IMR-90 (cell line): ENCODE measurements around the gene CRAMP1. TPM values are rescaled to one million over a fixed set of nuclear protein-coding genes. Genes with fewer than 3 reads are reported as not detected.

Source experiments
- ATAC-seq: fragments of 200-7000 bp; cut with Tn5 transposase; 2 replicates; pipeline ENCODE4 v1.9.1; 2020; ENCODE audit warnings: low read depth, mild to moderate bottlenecking, moderate library complexity
- BruUV-seq: library from RNA; stranded (reverse); fragments of 400-500 nt; replicated peaks from 2 replicates; lab custom pipeline; 2021; lab: Mats Ljungman, UMichigan
- CTCF ChIA-PET: fragments of 300-600 bp; formaldehyde crosslinking; extraction: SDS; loops from one replicate; lab custom pipeline; 2021; ENCODE audit warnings: antibody characterized with exemption; lab: Yijun Ruan, JAX
- POLR2A ChIA-PET: fragments of 300-600 bp; sonication (Branson Sonifier 250); formaldehyde crosslinking; loops from one replicate; lab custom pipeline; 2022; ENCODE audit warnings: antibody characterized with exemption; ENCODE audit not compliant: unreplicated experiment; lab: Charles Lee
- DNase-seq: peaks from one replicate; pipeline ENCODE4 v3.0.0; 2013
- H2AFZ ChIP-seq: replicated peaks from 2 replicates; pipeline ENCODE3; 2013; ENCODE audit warnings: low read length, mild to moderate bottlenecking; ENCODE audit not compliant: poor library complexity
- H2AK5ac ChIP-seq: 2 replicates; pipeline ENCODE4 v1.6.1; 2013; ENCODE audit warnings: low read depth, low read length, inconsistent platforms
- H2AK9ac ChIP-seq: replicated peaks from 2 replicates; pipeline ENCODE3; 2013; ENCODE audit warnings: mild to moderate bottlenecking, low read depth, low read length, moderate library complexity; ENCODE audit not compliant: poor library complexity
- H2BK120ac ChIP-seq: 2 replicates; pipeline ENCODE4 v1.6.1; 2013; ENCODE audit warnings: low read depth, low read length, inconsistent platforms
- H2BK15ac ChIP-seq: 3 replicates; pipeline ENCODE4 v1.6.1; 2013; ENCODE audit warnings: low read depth, low read length, inconsistent platforms
- H2BK20ac ChIP-seq: 2 replicates; pipeline ENCODE4 v1.6.1; 2013; ENCODE audit warnings: low read depth, mild to moderate bottlenecking, inconsistent platforms, low read length, moderate library complexity
- H2BK5ac ChIP-seq: 2 replicates; pipeline ENCODE4 v1.6.1; 2013; ENCODE audit warnings: mild to moderate bottlenecking, low read depth, low read length, inconsistent platforms; ENCODE audit not compliant: poor library complexity, severe bottlenecking
- H3K14ac ChIP-seq: replicated peaks from 2 replicates; pipeline ENCODE4 v1.6.1; 2013; ENCODE audit warnings: low read depth, low read length, inconsistent platforms
- H3K18ac ChIP-seq: 2 replicates; pipeline ENCODE4 v1.6.1; 2013; ENCODE audit warnings: low read depth, low read length, control low read depth
- H3K23ac ChIP-seq: 2 replicates; pipeline ENCODE4 v1.6.1; 2013; ENCODE audit warnings: low read depth, low read length, inconsistent platforms
- H3K27ac ChIP-seq: 2 replicates; pipeline ENCODE4 v1.5.1; 2013; ENCODE audit warnings: mild to moderate bottlenecking, control low read depth, low read length; ENCODE audit not compliant: insufficient read depth
- H3K27me3 ChIP-seq: 2 replicates; pipeline ENCODE4 v1.6.1; 2013; ENCODE audit warnings: low read length; ENCODE audit not compliant: control insufficient read depth, insufficient read depth
- H3K36me3 ChIP-seq: 2 replicates; pipeline ENCODE4 v1.6.1; 2013; ENCODE audit warnings: low read length, mixed read lengths; ENCODE audit not compliant: control insufficient read depth, insufficient read depth
- H3K4ac ChIP-seq: 2 replicates; pipeline ENCODE4 v1.6.1; 2013; ENCODE audit warnings: low read depth, low read length, inconsistent platforms
- H3K4me1 ChIP-seq: 2 replicates; pipeline ENCODE4 v1.6.1; 2013; ENCODE audit warnings: low read length, mixed read lengths; ENCODE audit not compliant: control insufficient read depth, insufficient read depth
- H3K4me2 ChIP-seq: 2 replicates; pipeline ENCODE4 v1.6.1; 2013; ENCODE audit warnings: low read depth, mild to moderate bottlenecking, control low read depth, low read length, moderate library complexity
- H3K4me3 ChIP-seq: 2 replicates; pipeline ENCODE4 v1.5.1; 2013; ENCODE audit warnings: low read depth, mild to moderate bottlenecking, control low read depth, low read length, moderate library complexity; ENCODE audit not compliant: insufficient read depth
- H3K56ac ChIP-seq: 2 replicates; pipeline ENCODE4 v1.6.1; 2013; ENCODE audit warnings: low read length, inconsistent platforms; ENCODE audit not compliant: insufficient read depth; ENCODE audit errors: extremely low read depth
- H3K79me1 ChIP-seq, 2 experiments: 2 replicates each; pipeline ENCODE4 v1.6.1; 2013; ENCODE audit warnings: low read length in 2 of 2, inconsistent platforms in 1 of 2, low read depth in 1 of 2
- H3K9ac ChIP-seq: 2 replicates; pipeline ENCODE4 v1.6.1; 2013; ENCODE audit warnings: low read depth, low read length, control low read depth
- H3K9me1 ChIP-seq: 2 replicates; pipeline ENCODE4 v1.6.1; 2013; ENCODE audit warnings: low read length, inconsistent platforms; ENCODE audit not compliant: insufficient read depth
- H3K9me3 ChIP-seq: 2 replicates; pipeline ENCODE4 v1.6.1; 2013; ENCODE audit warnings: low read length; ENCODE audit not compliant: control insufficient read depth, insufficient read depth
- H4K20me1 ChIP-seq: 2 replicates; pipeline ENCODE4 v1.6.1; 2013; ENCODE audit warnings: low read length, inconsistent platforms; ENCODE audit not compliant: insufficient read depth
- H4K5ac ChIP-seq: 2 replicates; pipeline ENCODE4 v1.6.1; 2013; ENCODE audit warnings: mild to moderate bottlenecking, low read depth, low read length, control low read depth
- H4K8ac ChIP-seq, 2 experiments: 2 replicates each; pipeline ENCODE4 v1.6.1; 2013; ENCODE audit warnings: low read depth in 2 of 2, low read length in 2 of 2, control low read depth in 1 of 2, inconsistent platforms in 1 of 2
- H4K91ac ChIP-seq: 2 replicates; pipeline ENCODE4 v1.6.1; 2013; ENCODE audit warnings: low read depth, low read length, inconsistent platforms; ENCODE audit not compliant: insufficient read depth
- CEBPB ChIP-seq: IDR thresholded peaks from 2 replicates; pipeline ENCODE4 v1.6.1; 2012; ENCODE audit warnings: low read depth, low read length, improper control_type of control experiment
- CHD1 ChIP-seq: IDR thresholded peaks from 2 replicates; pipeline ENCODE4 v1.6.1; 2012; ENCODE audit warnings: low read depth, low read length, improper control_type of control experiment
- CTCF ChIP-seq: conservative IDR thresholded peaks from 2 replicates; pipeline ENCODE4 v1.5.1; 2012; ENCODE audit warnings: mild to moderate bottlenecking, low read depth, low read length, improper control_type of control experiment
- MAFK ChIP-seq: IDR thresholded peaks from 2 replicates; pipeline ENCODE4 v1.6.1; 2012; ENCODE audit warnings: low read depth, low read length, improper control_type of control experiment
- MAZ ChIP-seq: IDR thresholded peaks from 2 replicates; pipeline ENCODE4 v1.6.1; 2012; ENCODE audit warnings: low read depth, mild to moderate bottlenecking, low read length, improper control_type of control experiment, moderate library complexity, borderline replicate concordance
- POLR2A ChIP-seq: IDR thresholded peaks from 2 replicates; pipeline ENCODE4 v1.6.1; 2012; ENCODE audit warnings: mild to moderate bottlenecking, low read depth, low read length
- RAD21 ChIP-seq: IDR thresholded peaks from 2 replicates; pipeline ENCODE4 v1.6.1; 2012; ENCODE audit warnings: low read length, improper control_type of control experiment
- USF2 ChIP-seq: fragments of 150-350 bp; IDR thresholded peaks from 2 replicates; pipeline ENCODE4 v1.6.1; 2017; ENCODE audit warnings: mild to moderate bottlenecking, antibody characterized with exemption, low read length, low read depth
- WGBS, 2 experiments: methylation state at CpG; one replicate each; pipeline versions ENCODE4 v1.1.5 to v1.1.7; 2013; ENCODE audit warnings: missing lambda C conversion rate in 2 of 2; ENCODE audit not compliant: insufficient read length in 1 of 2; ENCODE audit errors: extremely low coverage in 2 of 2; 5-methylcytosine and 5-hydroxymethylcytosine counted together
- dilution Hi-C: fragments of 300-500 bp; cut with HindIII; formaldehyde crosslinking; loops from one replicate; pipeline ENCODE4 v1.14.3; 2018; ENCODE audit warnings: low sequenced_read_pairs; ENCODE audit not compliant: unreplicated experiment
- in situ Hi-C: fragments of 300-500 bp; cut with MboI; formaldehyde crosslinking; loops from 3 replicates; pipeline ENCODE4 v1.14.3; 2019; ENCODE audit warnings: low sequenced_read_pairs, inconsistent platforms, mixed read lengths
- intact Hi-C: fragments of 100-400 bp; cut with micrococcal nuclease; formaldehyde crosslinking; loops from 2 replicates; pipeline ENCODE4 v1.10.0; 2022
- polyA plus RNA-seq, 3 experiments: library from polyadenylated mRNA; depleted of rRNA; stranded (reverse); fragments of >200 nt; gene quantifications; 2 replicates each; pipeline ENCODE4 v1.2.3, GENCODE V29; 2012; ENCODE audit warnings: low replicate concordance in 1 of 3
- total RNA-seq: library from RNA; depleted of rRNA; stranded (reverse); fragments of >200 nt; gene quantifications from 2 replicates; pipeline ENCODE4 v1.2.3, GENCODE V29; 2012

The CRAMP1 gene
- total and polyA plus RNA-seq, 2 of the 4 experiments (the other 2 are of a cell fraction), result 3.2 to 12.0 TPM

- ChIA-PET CTCF (no interaction called here), POLR2A (no interaction called here)
- in situ Hi-C loops (no loop called here), dilution Hi-C loops (no loop called here), intact Hi-C loops (no loop called here)
- H2BK15ac ChIP-seq, result no peak overlapping the region
- H3K4me1 ChIP-seq, result peaks cover 5% of the 10 kb centered on the region; the same call in 1 of the 2 replicates
- H4K8ac ChIP-seq, result no peak overlapping the region
- no peaks in the 10 kb centered on the region for H4K20me1 ChIP-seq
- no peak overlapping the region for H2AK5ac ChIP-seq
- no peaks in the 10 kb centered on the region for H3K27me3 ChIP-seq
- no peak for TF ChIP-seq CHD1
- no peak for TF ChIP-seq POLR2A
- no peak for TF ChIP-seq USF2
- TF ChIP-seq RAD21, result no peak
- no peak for TF ChIP-seq MAFK
- no peak for TF ChIP-seq MAZ
- TF ChIP-seq CTCF, result no peak
- TF ChIP-seq CEBPB, result no peak
- H3K14ac ChIP-seq, result no peak overlapping the region
- no peak overlapping the region for H2BK20ac ChIP-seq
- DNase-seq (no peak), ATAC-seq (no peak)
- no peak overlapping the region for H3K56ac ChIP-seq
- H3K36me3 ChIP-seq, result peaks cover 8% of the 10 kb centered on the region
- no peak overlapping the region for H3K4me3 ChIP-seq
- no peak overlapping the region for H3K23ac ChIP-seq
- no peak overlapping the region for H3K27ac ChIP-seq
- no peak overlapping the region for H2BK5ac ChIP-seq
- H2AFZ ChIP-seq, result no peak overlapping the region
- no peak overlapping the region for H3K4ac ChIP-seq
- no TSS peak for BruUV-seq
- no peaks in the 10 kb centered on the region for H3K9me3 ChIP-seq
- H3K4me2 ChIP-seq, result no peak overlapping the region
- no peak overlapping the region for H3K9ac ChIP-seq
- H3K18ac ChIP-seq, result no peak overlapping the region
- peaks cover 7 to 19% of the 10 kb centered on the region in 2 experiments for H3K79me1 ChIP-seq
- H4K5ac ChIP-seq, result no peak overlapping the region
- WGBS, 2 experiments, result 81% methylated on average over 4 of the region's 10 CpGs; no CpG with 5 or more reads in 1 of the 2 experiments
- no peak overlapping the region for H2BK120ac ChIP-seq
- H4K91ac ChIP-seq, result no peak overlapping the region
- H2AK9ac ChIP-seq, result no peak overlapping the region
- H3K9me1 ChIP-seq, result peaks cover 4% of the 10 kb centered on the region; the same call in 1 of the 2 replicates
Measured at GRCh38 chr16:1606774-1607173, 5.4 kb upstream of the CRAMP1 start.
